EH (cell line): ENCODE results near the gene CCL28.
"Not testable (repeated sequence)": the region's sequence is repeated elsewhere in the genome, so short reads cannot be mapped to it uniquely, and the experiment has no call there.

Experiments used
- DNase-seq: peaks from one replicate; pipeline ENCODE4 v3.0.0-alpha.2; 2015; ENCODE audit warnings: low read depth

The CCL28 gene

DNA sequence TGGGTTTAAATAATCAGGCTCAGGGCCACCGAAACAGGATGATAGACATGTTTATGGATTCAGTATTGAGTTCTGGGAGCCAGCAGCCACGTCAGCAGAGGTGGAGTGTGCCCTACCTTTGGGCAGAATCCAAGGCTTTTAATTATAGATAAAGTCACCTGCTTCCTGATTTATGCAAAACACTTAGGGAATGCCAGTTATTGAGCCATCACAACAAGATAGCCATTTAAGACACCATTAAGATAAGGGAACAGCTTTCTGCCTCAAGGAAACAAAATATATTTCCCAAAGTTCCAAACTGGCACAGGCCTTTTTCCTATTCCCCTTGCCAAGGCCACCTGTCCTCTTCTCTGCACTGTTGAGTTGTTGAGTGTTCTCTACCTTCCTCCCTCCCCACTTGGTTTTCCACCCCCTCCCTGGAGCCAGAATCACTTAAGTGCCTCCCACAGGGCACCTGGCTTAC, 2.4 kb downstream of the CCL28 start:
- DNase-seq = no peak

DNA sequence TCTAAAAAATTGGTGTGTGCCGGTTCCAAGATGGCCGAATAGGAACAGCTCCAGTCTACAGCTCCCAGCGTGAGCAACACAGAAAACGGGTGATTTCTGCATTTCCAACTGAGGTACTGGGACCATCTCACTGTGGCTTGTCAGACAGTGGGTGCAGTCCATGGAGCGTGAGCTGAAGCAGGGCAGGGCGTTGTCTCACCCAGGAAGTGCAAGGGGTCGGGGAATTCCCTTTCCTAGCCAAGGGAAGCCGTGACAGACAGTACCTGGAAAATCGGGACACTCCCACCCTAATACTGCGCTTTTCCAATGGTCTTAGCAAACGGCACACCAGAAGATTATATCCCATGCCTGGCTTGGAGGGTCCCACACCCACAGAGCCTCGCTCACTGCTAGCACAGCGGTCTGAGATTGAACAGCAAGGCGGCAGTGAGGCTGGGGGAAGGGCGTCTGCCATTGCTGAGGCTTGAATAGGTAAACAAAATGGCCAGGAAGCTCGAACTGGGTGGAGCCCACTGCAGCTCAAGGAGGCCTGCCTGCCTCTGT, 9.6 kb downstream of the CCL28 start:
- not testable (repeated sequence) for DNase-seq

DNA sequence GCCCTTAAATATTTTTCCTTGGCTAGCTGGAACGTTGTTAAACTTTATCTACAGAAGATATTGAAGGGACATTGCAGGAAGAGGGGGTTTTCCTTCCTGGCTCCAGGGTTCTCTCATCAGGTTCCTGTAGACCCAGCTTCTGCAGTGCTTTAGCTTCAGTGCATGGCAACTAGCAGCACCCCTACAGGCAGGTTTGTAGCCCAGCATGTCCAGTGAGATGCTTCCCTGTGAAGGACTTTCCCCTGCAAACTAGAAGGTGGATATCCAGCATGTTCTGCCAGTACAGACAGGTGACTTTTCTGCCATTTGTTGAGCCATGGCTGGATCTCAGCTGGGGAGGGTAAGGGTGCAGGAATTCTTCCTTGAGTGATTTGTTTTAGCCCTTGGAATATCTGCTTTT, 10.4 kb downstream of the CCL28 start:
- DNase-seq = peak; percentile 6

DNA sequence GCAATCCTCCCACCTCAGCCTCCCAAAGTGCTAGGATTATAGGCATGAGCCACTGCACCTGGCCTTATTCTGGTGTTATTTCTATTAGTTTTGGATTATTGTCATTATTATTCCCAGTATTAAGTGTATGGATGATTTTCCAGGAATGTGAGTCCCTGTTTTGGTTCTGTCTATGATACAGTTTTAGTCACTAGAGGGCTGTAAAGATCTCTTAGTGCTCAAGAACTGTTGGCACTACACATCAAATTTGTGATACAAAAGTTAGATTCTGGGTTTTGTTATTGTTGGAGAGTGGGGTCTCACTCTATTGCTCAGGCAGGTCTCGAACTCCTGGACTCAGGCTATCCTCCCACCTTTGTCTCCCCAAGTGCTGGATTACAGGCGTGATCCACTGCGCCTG, 12.1 kb downstream of the CCL28 start:
- DNase-seq = peak; percentile 16

DNA sequence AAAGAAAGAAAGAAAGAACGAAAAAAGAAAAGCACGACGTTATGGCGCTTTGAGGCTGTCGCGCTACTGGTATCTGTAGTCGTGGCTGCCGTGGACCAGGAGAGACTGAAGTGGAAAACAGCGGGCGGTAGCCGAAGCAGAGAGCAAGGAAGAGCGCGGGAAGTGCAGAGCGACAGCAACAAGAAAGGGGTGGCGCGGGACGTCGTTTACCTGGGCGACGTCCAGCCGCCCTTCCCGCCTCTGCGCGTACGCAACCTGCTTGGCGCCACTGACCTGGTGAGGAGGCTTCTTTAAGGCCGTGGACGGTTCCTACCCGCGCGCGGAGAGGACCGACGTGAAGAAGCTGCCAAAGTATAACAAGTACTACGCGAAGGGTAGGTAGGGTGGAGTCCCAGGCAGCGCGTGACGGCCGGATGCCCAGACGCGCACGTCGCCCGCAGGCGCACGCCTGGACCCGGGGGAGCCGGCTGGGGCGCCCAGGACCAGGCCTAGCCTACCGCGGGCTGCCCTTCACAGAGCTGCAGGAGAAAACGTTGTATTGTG, 15.4 kb downstream of the CCL28 start:
- peak; percentile 28 for DNase-seq

DNA sequence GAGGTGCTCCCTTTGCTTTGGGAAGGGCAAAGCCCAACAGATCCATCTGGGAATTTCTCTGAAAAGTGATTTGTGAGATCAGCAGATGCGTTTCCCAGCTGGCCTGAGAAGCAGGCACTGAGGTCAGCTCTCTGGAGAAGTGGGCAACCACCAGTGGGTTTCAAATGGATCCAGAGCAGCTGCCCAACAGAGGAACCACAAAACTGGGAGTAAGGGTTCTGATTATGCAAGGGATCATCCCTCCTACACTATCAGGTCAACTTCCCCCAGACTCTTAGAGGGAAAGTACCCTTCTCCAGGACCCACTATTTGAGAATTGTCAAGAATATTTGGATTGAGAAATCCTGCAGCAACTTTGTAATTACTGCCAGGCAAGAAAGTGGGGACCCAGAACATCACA, 21.7 kb downstream of the CCL28 start:
- DNase-seq = no peak

DNA sequence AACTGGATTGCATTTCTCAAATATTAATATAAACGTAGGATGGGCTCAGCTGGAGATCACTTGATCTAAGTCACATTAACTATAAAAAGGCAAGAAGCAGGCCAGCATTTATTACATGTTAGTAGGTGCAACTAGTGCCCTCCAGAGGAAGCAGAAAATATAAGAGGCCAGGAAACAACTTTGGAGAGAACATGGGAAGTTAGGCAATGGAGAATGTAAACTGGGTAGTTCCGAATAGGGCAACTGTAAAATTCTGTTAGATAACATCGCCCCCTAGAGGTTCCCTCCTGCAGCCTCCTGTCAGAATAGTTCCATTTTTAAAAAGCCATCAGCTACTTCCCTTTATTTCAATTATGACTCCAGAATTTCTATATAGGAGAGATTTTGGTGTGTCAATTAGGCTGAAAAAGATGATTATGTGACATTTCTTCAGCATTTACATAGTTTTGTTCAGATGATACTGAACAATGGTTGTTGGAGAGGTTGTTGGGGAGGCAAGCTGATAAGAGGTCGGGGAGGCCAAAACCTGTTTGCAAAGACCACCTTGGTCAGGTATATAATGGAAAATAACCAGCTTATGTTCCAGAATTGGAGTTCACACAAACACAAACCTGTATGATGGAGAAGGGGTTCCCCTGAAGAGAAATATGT, 22.4 kb downstream of the CCL28 start:
- peak; percentile 87 for DNase-seq

DNA sequence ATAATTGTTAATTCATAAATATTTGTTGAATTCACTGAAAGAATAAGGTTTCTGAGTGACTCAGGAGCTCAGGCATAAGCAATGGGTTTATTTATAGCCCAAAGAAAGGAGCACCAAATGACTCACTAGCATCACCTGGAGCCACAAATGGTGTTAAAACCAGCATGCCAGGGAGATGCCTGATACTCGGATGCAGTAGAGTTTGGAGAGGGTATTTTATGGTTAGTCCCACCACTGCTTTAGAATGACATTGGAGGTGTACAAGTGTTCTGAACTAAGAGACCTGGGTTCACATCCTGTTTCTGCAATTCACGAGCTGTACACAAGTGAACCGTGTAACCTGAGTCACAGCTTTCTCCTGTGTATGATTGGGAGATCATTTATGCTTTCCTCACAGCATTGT, 25.2 kb downstream of the CCL28 start:
- no peak for DNase-seq

DNA sequence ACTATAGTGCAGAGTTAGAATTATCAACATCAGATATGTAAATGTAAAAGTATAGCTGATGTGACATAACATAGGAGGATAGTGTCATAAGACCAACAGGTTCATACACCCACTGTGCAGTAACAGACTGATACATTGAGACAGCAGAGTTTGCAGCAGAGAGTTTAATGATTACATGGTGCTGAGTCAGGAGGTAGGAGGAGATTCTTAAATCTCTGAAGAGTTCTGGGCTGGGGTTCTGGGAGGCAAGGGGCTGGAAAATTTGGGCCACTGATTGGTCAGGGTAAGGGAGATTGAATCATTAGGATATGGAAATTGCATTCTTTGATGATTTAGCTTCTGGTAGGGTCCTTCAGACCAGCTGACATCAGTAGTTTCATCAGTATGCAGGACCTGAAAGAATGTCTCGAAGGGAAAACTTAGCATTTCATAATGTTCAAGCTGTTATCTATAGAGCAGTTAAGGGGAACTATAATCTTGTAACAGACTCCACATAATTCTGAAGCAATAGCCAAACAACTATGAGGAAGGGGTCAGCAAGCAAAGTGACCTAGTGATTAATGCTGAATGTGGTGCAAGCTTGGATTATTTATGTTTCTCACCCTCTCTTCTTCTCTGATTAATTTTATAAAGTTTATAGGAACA, 35.6 kb downstream of the CCL28 start:
- DNase-seq = no peak

DNA sequence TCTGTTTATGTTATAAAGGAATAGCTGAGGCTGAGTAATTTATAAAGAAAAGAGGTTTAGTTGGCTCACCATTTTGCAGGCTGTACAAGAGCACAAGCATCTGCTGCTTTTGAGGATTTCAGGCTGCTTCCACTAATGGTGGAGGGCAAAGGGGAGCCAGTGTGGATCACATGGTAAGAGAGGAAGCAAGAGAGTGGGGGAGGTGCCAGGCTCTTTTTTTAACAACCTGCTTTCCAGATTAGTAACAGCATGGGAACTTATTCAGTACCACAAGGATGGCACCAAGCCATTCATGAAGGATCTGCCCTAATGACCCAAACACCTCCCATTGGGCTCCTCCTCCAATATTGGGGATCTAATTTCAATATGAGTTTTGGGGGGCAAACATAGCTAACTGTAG, 40.4 kb downstream of the CCL28 start:
- DNase-seq = no peak

DNA sequence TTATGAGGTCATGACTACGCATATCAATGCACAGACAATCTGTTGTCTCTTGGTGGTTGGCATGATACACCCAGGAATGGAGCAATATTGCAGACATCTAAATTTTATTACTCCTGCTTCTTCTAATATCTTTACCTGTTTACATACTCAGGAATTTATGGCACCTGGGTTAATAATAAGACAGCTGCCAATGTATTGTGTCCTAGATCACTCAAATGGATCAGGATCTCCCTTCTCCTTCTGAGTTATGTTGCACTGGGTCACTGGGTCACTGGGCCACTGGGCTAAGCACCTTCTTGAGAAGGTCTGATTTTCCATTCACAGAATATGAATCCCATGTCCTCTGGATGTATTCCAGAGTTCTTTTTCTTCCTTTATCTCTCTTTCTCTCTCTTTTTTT, 41.8 kb downstream of the CCL28 start:
- no peak for DNase-seq

DNA sequence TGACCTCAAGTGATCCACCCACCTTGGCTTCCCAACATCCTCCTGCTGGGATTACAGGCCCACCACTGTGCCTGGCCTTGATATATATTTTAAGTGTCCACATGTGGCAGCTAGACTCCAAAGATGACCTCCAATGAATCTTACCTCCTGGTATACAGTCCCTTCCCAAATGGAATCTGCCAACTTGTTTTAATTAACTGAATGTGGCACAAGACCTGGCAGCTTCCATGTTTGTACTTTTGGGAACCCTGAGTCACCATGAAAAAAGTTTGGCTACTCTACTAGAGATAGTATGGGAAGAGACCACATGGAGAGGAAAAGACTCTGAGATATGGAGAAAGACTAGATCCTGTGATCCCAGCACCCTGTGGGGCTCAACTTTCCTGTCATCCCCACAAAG, 42.5 kb downstream of the CCL28 start:
- peak; percentile 25 for DNase-seq

DNA sequence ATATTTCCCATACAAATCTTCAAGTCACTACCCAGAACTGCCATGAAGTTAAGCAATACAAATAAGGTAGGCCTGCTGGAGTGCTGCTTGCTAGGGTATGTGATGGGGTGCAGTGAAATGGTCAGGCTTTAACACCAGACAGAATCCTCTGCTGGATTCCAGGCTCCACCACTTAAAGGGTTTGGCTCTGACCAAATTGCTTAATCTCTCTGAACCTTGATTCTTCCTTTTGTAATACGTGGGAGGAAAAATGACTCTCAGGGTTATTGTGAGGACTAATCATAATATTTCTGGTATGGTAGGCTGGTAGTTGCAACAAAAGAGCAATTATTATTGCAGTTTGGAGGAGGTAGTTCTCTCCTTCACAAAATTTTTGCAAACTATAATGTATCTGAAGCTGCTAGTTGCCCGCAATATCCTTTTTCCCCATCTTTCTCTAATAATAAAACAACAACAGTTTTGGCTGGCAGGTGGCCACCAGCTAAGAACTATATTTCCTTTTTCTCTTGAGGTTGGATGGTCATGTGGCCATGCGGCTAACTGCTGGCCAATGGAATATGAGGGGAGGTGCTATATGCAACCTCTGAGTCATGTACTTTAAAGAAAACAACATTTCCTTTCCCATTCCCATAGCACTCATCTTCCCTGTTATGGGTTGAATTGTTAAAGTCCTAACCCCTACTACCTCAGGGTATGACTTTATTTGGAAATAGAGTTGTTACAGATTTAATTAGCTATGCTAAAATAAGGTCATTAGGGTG, 44.1 kb downstream of the CCL28 start:
- DNase-seq = peak; percentile 1

DNA sequence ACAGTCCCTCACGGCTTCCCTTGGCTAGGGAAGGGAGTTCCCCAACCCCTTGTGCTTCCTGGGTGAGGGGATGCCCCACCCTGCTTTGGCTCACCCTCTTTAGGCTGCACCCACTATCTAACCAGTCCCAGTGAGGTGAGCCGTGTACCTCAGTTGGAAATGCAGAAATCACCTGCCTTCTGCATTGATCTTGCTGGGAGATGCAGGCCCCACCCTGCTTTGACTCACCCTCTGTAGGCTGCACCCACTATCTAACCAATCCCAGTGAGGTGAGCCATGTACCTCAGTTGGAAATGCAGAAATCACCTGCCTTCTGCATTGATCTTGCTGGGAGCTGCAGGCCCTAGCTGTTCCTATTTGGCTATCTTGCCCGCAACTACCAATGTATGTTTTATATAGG, 44.7 kb downstream of the CCL28 start:
- DNase-seq = no peak

DNA sequence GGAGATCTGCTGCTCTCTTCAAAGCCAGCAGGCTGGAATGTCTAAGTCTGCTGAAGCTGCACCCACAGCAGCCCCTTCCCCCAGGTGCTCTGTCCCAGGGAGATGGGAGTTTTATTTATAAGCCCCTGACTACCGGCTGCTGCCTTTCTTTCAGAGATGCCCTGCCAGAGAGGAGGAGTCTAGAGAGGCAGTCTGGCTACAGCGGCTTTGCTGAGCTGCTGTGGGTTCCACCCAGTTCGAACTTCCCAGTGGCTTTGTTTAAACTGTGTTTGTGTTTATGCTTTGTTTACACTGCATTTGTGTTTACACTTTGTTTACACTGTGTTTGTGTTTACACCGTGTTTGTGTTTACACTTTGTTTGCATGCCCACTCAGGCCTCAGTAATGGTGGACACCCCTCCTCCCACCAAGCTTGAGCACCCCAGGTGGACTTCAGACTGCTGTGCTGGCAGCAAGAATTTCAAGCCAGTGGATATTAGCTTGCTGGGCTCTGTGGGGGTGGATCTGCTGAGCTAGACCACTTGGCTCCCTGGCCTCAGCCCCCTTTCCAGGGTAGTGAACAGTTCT, 45.4 kb downstream of the CCL28 start:
- DNase-seq = not testable (repeated sequence)

DNA sequence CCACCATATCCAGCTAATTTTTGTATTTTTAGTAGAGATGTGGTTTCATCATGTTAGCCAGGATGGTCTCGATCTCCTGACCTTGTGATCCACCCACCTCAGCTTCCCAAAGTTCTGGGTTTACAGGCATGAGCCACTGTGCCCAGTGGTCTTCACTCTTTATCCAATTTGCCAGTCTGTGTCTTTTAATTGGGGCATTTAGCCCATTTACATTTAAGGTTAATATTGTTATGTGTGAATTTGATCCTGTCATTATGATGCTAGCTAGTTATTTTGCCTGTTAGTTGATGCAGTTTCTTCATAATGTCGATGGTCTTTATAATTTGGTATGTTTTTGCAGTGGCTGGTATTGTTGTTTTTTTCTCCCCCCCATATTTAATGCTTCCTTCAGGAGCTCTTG, 47.0 kb downstream of the CCL28 start:
- not testable (repeated sequence) for DNase-seq

DNA sequence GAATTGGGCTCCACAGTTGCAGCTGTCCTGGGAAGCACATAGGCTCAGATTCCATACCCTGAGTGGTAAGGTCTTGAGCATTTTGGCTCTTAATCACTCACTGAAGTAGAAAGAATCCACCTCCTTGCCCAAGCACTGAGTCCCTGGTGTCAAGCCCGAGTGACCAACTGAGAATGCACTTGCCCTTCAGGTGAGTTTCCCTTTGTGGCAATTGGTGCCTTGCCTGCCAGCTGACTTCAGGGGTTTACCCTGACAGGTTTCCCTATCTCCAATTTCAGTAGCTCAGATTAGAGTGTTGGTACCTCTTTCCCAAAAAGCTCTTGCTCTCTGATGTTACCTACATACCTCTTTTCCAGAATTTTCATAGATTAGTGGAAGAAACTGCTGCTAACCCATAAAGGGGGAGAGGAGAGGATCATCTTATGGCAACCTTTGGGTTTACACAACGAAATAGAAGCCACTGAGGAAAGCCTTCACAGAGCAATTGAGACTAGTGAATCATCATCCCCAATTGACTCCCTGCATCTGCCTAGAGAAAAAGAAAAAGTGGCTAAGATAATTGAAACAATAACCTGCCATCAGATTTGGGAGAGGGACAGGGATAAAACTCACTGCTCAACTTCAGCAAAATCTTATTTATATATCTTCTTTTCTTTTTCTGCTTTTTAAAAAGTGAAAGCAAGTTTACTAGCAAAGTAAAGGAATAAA, 48.6 kb downstream of the CCL28 start:
- DNase-seq = no peak

DNA sequence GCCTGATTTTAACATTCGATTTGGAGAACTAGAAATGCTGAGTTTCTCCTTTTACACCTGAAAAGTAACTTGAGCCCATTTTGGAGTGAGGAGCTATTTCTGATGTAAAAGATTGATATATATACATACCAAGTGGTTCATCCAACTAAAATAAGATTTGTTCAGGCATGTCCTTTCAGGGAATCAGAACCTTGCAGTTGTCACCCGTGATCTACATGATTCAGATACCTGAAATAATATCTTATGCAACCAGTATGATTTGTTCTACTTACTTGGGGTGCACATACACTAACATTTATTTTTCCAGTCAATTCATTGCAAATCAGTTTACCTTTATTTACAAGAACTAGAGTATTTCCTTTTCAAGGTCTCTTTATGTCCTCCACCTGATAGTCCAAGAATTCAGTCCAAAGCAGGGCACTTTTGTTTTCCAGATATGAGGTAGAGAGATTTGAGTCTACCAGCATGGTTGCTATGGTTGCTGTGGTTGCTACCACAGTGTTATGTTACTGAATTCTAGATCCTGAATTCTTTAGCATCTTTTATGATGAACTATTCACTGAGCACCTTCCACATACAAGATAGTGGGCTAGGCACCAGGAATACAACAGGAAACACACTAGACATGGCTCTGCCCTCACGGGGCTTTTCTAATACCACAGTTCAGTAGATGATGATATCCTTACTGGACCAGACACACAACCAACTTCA, 49.3 kb downstream of the CCL28 start:
- no peak for DNase-seq

DNA sequence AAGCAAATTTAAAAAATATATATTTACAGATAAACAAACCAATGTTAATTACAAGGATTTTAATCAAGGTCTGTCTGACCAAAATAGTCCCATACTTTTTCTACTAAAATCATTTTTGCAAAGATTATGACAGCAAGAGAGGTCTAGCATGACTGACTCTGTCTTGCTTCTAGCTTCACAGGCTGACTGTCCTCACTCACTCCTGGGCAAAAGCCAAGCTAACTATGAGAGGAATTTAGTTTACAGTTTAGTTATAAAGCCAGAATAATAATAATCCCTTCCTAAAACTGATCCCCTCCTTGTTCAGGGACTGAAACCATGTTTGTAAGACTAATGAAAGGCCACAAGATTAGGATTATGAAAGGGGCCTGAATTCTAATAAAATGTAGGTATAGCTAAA, 53.5 kb downstream of the CCL28 start:
- DNase-seq = no peak

DNA sequence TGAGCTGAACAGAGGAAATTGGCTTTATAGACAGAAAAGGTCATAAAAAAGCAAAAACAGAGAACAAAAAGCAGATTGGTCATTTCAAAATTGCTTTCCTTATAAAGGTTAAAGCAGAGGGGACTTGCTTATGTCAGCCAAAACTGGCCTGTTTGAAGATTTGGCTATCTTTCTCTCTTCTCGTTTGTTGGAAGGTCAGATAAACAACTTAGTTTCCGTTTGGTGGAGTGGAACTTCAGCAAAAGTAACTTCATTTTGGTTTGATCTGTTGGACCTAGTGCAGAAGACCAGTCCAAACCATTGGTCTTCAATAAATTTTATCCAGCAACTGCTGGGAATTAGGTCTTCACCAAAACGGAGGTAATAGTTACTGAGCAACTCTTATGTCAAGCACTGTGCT, 53.9 kb downstream of the CCL28 start:
- no peak for DNase-seq

DNA sequence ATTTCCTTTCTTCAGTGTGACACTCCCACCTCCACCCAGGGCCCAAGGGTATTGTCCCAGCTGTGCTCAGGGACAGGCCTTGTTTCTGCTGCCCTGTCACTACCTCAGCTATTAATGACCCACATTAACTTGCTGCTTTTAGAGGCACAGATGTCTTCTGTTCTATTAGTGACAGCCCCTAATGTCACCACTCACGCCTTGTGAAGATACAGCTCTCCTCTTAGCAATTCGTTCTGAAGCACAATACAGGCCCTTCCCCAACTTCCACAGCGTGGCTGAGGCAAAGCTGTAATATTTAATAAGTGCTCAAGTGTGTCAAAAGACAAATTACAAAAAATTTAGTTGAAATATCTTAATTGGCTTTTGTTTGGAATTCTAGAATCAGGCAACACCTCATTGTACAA, 54.3 kb downstream of the CCL28 start:
- no peak for DNase-seq
